ENCODE results near the gene DCAF4.

- TF ChIP-seq CTCF (conservative IDR thresholded peaks at IDR 0.05) (no peak), ZFX (IDR thresholded peaks at IDR 0.05) (no peak)
Observed at GRCh38 chr14:72887514-72887913, 38.8 kb upstream of the DCAF4 start.
